HG02938 (cell line): ENCODE data around the gene CPLX3.

ENCODE experiments used
- ATAC-seq: cut with Tn5 transposase; IDR thresholded peaks from one replicate; pipeline ENCODE4 v1.9.1; 2021; ENCODE audit warnings: mild to moderate bottlenecking, moderate library complexity; ENCODE audit not compliant: unreplicated experiment

Gene CPLX3

DNA sequence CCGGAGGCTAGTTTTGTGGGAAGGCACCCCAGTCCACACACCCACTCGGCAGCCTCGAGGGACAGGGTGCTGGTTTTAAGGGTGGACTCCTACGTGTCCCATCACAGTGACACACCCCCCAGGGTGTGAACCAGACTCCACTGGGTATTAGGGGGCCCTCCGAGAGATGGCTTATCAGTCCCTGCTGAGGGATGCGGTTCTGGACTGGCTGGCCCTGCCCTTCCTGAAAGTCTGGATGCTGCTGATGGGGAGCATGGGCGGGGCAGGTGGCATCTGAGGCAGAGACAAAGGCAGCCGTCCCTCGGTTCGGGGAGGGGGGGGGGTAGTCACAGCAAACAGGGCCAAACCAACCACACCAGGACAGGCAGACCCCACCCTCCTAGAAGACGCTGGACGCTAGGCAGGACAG, 17.5 kb downstream of the CPLX3 start:
- ATAC-seq: no peak

DNA sequence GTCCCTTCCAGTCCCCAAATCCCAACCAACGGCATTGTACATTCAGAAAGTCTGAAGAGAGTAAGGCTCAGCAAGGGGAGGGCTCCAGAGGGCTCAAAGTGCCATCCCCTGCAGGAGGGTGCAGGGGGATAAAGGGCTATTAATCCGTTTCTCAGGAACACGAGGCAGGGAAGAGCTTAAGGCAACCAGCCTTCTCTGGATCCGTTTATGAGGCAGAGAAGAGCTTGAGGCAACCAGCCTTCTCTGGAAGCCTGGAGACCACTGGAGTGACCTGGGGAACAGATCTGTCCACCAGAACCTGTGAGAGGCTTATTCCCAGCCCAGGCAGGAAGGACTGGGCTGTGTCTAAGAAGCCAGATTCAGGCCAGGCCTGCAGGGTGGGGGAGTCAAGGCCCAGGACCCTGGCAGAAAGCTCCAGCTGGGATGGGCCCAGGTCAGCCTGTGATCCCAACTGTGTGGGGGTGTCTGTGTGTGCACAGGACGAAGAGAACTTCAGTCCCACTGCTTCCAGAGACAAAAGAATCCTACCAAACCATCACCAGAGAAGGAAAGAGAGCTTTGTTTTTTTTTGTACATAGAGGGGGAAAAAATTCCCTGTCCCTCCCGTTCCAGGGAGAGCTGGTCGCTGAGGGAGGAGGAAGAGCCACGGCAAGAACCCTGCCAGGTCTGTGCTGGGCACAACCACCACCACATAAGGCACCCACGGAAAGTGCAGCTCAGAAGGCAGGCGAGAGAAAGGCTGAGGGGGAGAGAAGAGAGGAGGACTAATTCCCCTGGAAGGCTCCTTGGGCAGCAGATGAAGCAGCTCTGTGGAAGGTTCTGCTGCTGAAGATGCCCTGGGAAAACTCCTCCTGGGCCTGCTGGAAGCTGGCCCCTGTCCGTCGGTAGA, 18.1 kb downstream of the CPLX3 start:
- no peak for ATAC-seq

DNA sequence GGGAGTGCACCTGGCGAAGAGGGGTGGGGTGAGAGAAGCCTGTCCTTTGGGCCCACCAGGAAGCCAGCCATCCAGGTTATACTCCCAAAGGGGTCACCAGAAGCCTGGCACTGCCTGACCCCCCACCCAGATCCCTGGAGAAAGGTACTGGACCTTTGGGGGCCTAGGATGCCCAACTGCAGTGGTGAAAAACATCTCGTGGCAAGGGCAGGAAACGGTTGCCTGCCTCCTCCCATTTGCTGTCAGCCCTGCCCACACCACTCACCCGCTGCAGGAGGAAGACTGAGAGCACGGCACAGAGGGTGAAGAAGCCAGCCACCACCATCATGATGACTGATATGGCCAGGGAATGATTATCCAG, 18.8 kb downstream of the CPLX3 start:
- ATAC-seq: no peak

DNA sequence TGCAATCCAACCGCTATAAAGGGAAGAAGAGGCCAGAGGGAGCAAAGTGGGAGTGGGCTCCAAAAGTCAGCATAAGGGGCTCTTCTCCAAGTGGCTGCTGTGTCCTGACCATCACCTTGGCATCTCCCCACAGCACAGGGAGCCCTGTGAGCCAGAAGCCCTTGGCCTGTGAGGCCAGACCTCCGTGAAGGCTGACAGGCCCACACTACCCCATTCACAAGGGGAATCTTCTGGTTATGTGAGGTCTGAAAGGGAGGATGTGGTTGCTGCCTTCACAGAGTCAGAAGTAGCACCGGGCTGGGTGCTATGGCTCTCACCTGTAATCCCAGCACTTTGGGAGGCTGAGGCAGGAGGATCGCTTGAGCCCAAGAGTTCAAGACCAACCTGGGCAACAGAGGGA, 19.2 kb downstream of the CPLX3 start:
- no peak for ATAC-seq

- no peak for ATAC-seq
Observed at GRCh38 chr15:74847432-74847831, 21.0 kb downstream of the CPLX3 start.

GRCh38 chr15:74850393-74850792, 24.0 kb downstream of the CPLX3 start:
- no peak for ATAC-seq

- no peak for ATAC-seq
Observed at GRCh38 chr15:74851960-74852359, 25.5 kb downstream of the CPLX3 start.

DNA sequence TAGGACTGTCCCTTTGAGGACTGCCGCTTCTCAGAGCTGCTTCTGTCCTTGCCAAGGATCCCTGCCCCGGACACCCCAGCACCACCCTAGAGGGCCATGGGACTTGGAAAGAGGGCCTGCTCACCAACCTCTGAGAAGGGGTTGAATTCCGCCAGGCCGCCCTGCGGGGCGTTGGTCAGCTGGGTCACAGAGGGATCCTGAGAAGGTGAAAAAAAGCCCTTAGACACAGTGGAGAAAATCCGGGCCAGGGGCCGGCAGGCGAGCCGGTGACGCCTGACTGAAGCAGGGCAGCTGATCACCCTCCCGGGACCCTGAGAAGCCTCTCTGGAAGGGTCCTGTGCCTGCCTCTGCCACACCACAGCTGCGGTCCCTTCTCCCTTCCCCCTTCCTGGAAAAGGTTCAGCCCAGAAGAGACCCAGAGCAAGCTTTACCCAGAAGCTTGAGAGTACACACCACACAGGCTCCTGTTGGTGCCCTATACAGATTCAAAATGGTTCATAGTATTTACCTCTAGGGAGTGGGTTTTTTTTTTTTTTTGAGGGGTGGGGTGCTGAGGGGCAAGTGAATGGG, 28.1 kb downstream of the CPLX3 start:
- ATAC-seq: no peak

DNA sequence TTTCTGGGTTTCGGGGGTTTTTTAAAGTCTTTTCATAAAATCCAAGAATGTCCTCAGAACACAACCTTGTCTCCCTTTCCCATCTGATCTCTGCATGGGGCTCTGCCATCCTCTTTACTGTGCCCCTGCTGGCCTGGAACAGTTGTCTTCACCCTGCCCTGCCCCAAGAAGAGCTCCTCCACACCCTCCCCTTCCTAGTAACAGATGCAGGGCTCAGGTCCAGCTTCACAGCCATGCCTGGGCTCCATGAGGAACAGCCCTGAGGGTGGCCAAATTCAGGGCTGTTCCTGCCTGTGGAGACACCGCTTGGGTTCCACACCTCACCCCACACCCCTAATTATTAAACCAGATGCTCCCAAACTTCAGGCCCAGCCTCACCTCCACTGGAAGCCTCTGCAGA, 29.4 kb downstream of the CPLX3 start:
- no peak for ATAC-seq

GRCh38 chr15:74856537-74856936, 30.1 kb downstream of the CPLX3 start:
- no peak for ATAC-seq

GRCh38 chr15:74857082-74857655, 30.7 kb downstream of the CPLX3 start:
- ATAC-seq: peak; percentile 71

DNA sequence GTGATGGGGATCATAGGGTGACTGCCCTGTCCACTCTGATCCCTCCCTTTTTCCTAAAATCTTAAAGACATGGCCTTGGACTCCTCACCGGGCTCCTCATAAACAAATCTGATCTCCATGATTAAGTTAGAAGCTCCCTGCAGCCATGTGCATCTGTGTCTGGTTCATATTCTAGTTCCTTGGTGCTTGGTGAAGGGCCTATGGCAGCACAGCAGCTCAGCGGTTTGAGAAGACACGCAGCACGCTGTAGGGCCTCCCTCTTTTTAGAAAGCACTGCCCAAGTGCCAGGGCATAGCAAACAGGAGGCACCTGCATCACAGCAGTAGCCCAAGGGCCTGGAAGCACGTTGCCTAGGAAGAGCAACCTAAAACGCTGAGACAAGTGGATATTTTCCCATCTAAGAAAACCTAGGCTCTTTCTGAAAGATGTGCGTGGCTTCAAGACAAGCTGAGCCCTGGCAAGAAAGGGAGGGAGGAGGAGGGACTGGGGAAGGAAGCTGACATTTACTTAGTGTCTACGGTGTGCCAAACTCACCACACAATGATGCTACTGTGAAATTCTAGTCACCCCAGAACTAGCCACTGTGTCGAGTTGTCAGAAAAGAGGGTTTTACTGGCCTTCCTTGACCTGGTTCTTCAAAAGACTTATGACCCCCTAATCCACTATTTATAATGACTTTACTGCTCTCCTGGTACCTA, 31.4 kb downstream of the CPLX3 start:
- no peak for ATAC-seq

DNA sequence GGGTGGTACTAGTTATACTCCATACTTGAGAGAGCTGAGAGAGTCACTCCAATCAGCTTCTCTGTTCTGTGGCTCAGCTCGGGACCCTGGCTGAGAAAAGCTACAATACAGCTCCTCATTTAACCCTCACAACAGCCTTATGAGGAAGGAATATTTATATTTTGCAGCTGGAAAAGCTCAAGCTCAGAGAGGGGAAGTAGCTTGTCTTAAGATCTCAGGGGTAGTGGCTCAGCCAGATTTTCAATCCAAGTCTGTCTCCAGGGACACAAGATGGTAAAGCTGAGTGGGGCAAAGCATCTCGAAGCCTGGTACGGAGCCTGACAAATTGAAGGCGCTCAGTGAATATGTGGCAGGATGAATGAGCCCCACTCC, 31.9 kb downstream of the CPLX3 start:
- no peak for ATAC-seq

DNA sequence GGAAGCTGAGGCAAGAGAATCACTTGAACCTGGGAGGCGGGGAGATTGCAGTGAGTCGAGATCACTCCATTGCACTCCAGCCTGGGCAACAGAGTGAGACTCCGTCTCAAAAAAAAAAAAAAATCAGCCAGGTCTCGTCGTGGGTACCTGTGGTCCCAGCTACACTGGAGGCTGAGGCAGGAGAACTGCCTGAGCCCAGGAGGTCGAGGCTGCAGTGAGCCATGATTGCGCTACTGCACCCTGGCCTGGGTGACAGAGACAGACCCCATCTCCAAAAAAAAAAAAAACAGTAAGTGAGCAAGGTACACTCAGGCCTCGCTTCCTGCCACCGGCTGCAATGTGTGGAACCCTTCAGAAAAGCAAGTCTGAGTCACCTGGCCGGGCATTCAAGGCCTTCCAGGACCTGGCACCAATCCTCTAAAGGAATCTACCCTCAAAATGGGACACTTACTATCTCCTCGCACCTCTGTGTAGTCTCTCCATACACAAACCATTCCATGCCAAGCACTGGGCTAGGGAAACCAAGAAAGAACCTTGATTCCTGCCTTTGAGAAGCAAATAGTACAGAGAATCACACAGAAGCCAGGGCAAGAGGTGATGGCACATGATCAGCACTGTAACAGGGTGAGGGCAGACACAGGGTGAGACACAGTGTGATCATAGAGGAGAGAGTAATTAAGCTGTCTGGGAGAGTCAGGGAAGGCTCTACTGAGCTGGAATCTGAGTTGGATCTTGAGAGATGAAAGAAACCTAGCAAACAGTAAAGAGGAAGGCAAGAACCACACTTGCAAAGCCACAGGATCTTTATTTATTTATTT, 37.0 kb downstream of the CPLX3 start:
- ATAC-seq: no peak

GRCh38 chr15:74864296-74864695, 37.9 kb downstream of the CPLX3 start:
- no peak for ATAC-seq

- no peak for ATAC-seq
Observed at GRCh38 chr15:74865316-74865715, 38.9 kb downstream of the CPLX3 start.

DNA sequence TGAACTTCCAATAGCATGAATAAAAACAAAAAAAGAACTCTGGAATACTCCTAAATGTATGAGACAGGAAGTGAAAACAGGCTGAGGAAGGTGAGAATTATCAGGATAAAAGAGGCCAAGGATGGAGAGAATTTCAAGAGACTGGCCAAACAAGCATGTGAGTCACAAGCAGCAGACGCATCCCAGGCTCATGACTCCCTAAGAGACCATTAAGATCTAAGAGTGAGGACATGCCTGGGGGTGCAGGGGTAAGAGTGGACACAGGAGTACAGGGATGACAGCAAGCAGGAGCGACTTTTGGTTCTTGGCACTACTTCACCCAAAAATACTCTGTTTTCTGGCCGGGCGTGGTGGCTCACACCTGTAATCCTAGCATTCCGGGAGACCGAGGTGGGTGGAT, 39.7 kb downstream of the CPLX3 start:
- no peak for ATAC-seq

GRCh38 chr15:74867466-74868038, 41.1 kb downstream of the CPLX3 start:
- no peak for ATAC-seq

- ATAC-seq: no peak
Observed at GRCh38 chr15:74868059-74868458, 41.6 kb downstream of the CPLX3 start.

DNA sequence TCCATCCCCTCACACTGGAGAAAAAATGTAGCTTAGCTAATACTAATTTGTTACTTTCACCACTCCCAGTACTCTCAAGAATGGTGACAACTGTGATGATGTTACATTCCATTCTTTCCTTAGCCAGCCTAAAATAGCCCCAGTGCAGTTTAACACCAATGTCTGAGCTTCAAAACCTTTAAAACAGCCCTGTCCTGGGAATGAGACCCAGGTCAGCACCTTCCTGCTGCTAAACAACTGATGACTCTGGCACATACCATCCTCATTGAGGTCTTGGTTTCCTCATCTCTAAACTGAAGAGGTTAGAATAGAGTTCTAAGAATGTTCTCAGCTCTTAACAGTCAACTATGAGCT, 42.9 kb downstream of the CPLX3 start:
- no peak for ATAC-seq
